ENCODE measurements around the gene SCNN1A.
A peak's percentile ranks its signal among the peaks of the same experiment; 100 is the strongest.
"Not testable (repeated sequence)": the region's sequence is repeated elsewhere in the genome, so short reads cannot be mapped to it uniquely, and the experiment has no call there.

The SCNN1A gene

GRCh38 chr12:6351622-6352021 lies 23.7 kb downstream of the SCNN1A start:
- TF ChIP-seq CTCF (IDR thresholded peaks at IDR 0.05; ENCODE audit: low read depth, low read length, missing control alignments) = no peak
- Histone ChIP-seq H3K36me3 (replicated peaks) (no peaks in the 10 kb centered on the region), H3K4me3 (ENCODE audit: low read depth, low read length) (no peak overlapping the region), H3K27ac (no peak overlapping the region), H3K27me3 (replicated peaks) (no peaks in the 10 kb centered on the region)
- in situ Hi-C loops (cut with HindIII; ENCODE audit: low pct_ligation_motif_present, low sequenced_read_pairs) = no loop called here
- DNase-seq = no peak

- H3K4me3 ChIP-seq (ENCODE audit: low read depth, low read length) = no peak overlapping the region
- in situ Hi-C loops (cut with HindIII; ENCODE audit: low pct_ligation_motif_present, low sequenced_read_pairs) = no loop called here
- no peaks in the 10 kb centered on the region for H3K36me3 ChIP-seq (replicated peaks)
- no peak overlapping the region for H3K27ac ChIP-seq
- no peaks in the 10 kb centered on the region for H3K27me3 ChIP-seq (replicated peaks)
- TF ChIP-seq CTCF (IDR thresholded peaks at IDR 0.05; ENCODE audit: low read depth, low read length, missing control alignments) = no peak
- no peak for DNase-seq
Measured at GRCh38 chr12:6347367-6348338, 27.7 kb downstream of the SCNN1A start.

GRCh38 chr12:6346942-6347341 lies 28.4 kb downstream of the SCNN1A start:
- in situ Hi-C loops (cut with HindIII; ENCODE audit: low pct_ligation_motif_present, low sequenced_read_pairs) = no loop called here

GRCh38 chr12:6346235-6346832 lies 29.0 kb downstream of the SCNN1A start:
- in situ Hi-C loops (cut with HindIII; ENCODE audit: low pct_ligation_motif_present, low sequenced_read_pairs) = no loop called here
- TF ChIP-seq CTCF (IDR thresholded peaks at IDR 0.05; ENCODE audit: low read depth, low read length, missing control alignments) = no peak
- Histone ChIP-seq H3K36me3 (replicated peaks) (no peaks in the 10 kb centered on the region), H3K4me3 (ENCODE audit: low read depth, low read length) (no peak overlapping the region), H3K27me3 (replicated peaks) (no peaks in the 10 kb centered on the region), H3K27ac (no peak overlapping the region)
- DNase-seq = no peak

More at GRCh38 chr12:6346942-6347341, 28.4 kb downstream of the SCNN1A start:
- no peak for TF ChIP-seq CTCF (IDR thresholded peaks at IDR 0.05; ENCODE audit: low read depth, low read length, missing control alignments)
- no peaks in the 10 kb centered on the region for H3K27me3 ChIP-seq (replicated peaks)
- no peaks in the 10 kb centered on the region for H3K36me3 ChIP-seq (replicated peaks)
- H3K27ac ChIP-seq = no peak overlapping the region
- H3K4me3 ChIP-seq (ENCODE audit: low read depth, low read length) = no peak overlapping the region
- no peak for DNase-seq

GRCh38 chr12:6345319-6346091 lies 29.9 kb downstream of the SCNN1A start:
- TF ChIP-seq CTCF (IDR thresholded peaks at IDR 0.05; ENCODE audit: low read depth, low read length, missing control alignments) = no peak
- Histone ChIP-seq H3K4me3 (ENCODE audit: low read depth, low read length) (no peak overlapping the region), H3K27ac (peak overlapping the region; percentile 54), H3K27me3 (replicated peaks) (no peaks in the 10 kb centered on the region), H3K36me3 (replicated peaks) (no peaks in the 10 kb centered on the region)
- in situ Hi-C loops (cut with HindIII; ENCODE audit: low pct_ligation_motif_present, low sequenced_read_pairs) = no loop called here
- DNase-seq = peak; percentile 97

GRCh38 chr12:6344101-6344660 lies 31.2 kb downstream of the SCNN1A start:
- in situ Hi-C loops (cut with HindIII; ENCODE audit: low pct_ligation_motif_present, low sequenced_read_pairs); H3K27ac ChIP-seq; H3K36me3 ChIP-seq (replicated peaks); H3K4me3 ChIP-seq (ENCODE audit: low read depth, low read length); H3K27me3 ChIP-seq (replicated peaks); DNase-seq: not testable (repeated sequence)

All from brain microvascular endothelial cell (primary cell).